A673 (cell line): Measurements from ENCODE around the gene STKLD1. TPM values are rescaled to one million over a fixed set of nuclear protein-coding genes. Genes with fewer than 3 reads are reported as not detected.

ENCODE experiments used
- BruUV-seq: library from RNA; stranded (reverse); fragments of 400-500 nt; replicated peaks from 2 replicates; lab custom pipeline; 2021; lab: Mats Ljungman, UMichigan
- CTCF ChIA-PET: fragments of 300-600 bp; sonication (Branson Sonifier 250); formaldehyde crosslinking; loops from one replicate; lab custom pipeline; 2022; ENCODE audit warnings: antibody characterized with exemption; lab: Charles Lee
- POLR2A ChIA-PET: fragments of 300-600 bp; sonication (Branson Sonifier 250); formaldehyde crosslinking; loops from one replicate; lab custom pipeline; 2022; ENCODE audit warnings: antibody characterized with exemption; ENCODE audit not compliant: low non-redundant PET; lab: Charles Lee
- DNase-seq: peaks from one replicate; pipeline ENCODE4 v3.0.0-alpha.2; 2015; ENCODE audit warnings: low spot score
- H3K27ac ChIP-seq: fragments of 200-600 bp; sonication (generic); 2 replicates; pipeline ENCODE4 v1.5.1; 2016; ENCODE audit warnings: mixed run types, low read depth, mild to moderate bottlenecking, mixed read lengths, antibody characterized with exemption, low read length; ENCODE audit not compliant: poor library complexity, severe bottlenecking
- H3K27me3 ChIP-seq: fragments of 200-600 bp; sonication (generic); replicated peaks from 2 replicates; pipeline ENCODE4 v1.6.1; 2017; ENCODE audit warnings: mixed run types, low read depth, mild to moderate bottlenecking, mixed read lengths, antibody characterized with exemption, low read length; ENCODE audit not compliant: insufficient read depth, poor library complexity
- H3K36me3 ChIP-seq: fragments of 200-600 bp; sonication (generic); 2 replicates; pipeline ENCODE4 v1.6.1; 2016; ENCODE audit warnings: mixed run types, mild to moderate bottlenecking, mixed read lengths, antibody characterized with exemption, low read length; ENCODE audit not compliant: insufficient read depth, poor library complexity, severe bottlenecking
- H3K4me1 ChIP-seq: fragments of 200-600 bp; sonication (generic); 2 replicates; pipeline ENCODE4 v1.6.1; 2017; ENCODE audit warnings: mixed run types, mild to moderate bottlenecking, mixed read lengths, antibody characterized with exemption, low read length; ENCODE audit not compliant: insufficient read depth, poor library complexity, severe bottlenecking
- H3K4me3 ChIP-seq: fragments of 200-600 bp; sonication (generic); 2 replicates; pipeline ENCODE4 v1.5.1; 2016; ENCODE audit warnings: low read depth, mixed run types, mild to moderate bottlenecking, mixed read lengths, low read length; ENCODE audit not compliant: poor library complexity, severe bottlenecking
- H3K9me3 ChIP-seq: fragments of 200-600 bp; sonication (generic); 2 replicates; pipeline ENCODE4 v1.6.1; 2016; ENCODE audit warnings: mixed run types, low read depth, mild to moderate bottlenecking, mixed read lengths, antibody characterized with exemption, low read length; ENCODE audit not compliant: poor library complexity, severe bottlenecking
- EZH2 ChIP-seq: fragments of 200-600 bp; sonication (generic); IDR thresholded peaks from 2 replicates; pipeline ENCODE4 v1.6.1; 2017; ENCODE audit warnings: borderline replicate concordance, low read depth, mild to moderate bottlenecking, mixed read lengths, antibody characterized with exemption, low read length; ENCODE audit not compliant: poor library complexity, severe bottlenecking
- intact Hi-C: fragments of 100-400 bp; cut with micrococcal nuclease; formaldehyde crosslinking; loops from one replicate; pipeline ENCODE4 v1.10.0; 2022; ENCODE audit not compliant: unreplicated experiment
- total RNA-seq: library from RNA; stranded (reverse); gene quantifications from 2 replicates; pipeline ENCODE4 v1.2.3, GENCODE V29; 2021
- TF ChIP-seq, protein P1 (sequence below): fragments of 300-800, 200-600 bp; sonication (generic); conservative IDR thresholded peaks from 2 replicates; pipeline ENCODE4 v1.5.1; 2017; ENCODE audit warnings: low read depth, mild to moderate bottlenecking, antibody characterized with exemption, low read length, moderate library complexity, mixed read lengths

STKLD1 gene
- total RNA-seq, 1 experiment from 2014 or later, result 0.52 TPM

DNA sequence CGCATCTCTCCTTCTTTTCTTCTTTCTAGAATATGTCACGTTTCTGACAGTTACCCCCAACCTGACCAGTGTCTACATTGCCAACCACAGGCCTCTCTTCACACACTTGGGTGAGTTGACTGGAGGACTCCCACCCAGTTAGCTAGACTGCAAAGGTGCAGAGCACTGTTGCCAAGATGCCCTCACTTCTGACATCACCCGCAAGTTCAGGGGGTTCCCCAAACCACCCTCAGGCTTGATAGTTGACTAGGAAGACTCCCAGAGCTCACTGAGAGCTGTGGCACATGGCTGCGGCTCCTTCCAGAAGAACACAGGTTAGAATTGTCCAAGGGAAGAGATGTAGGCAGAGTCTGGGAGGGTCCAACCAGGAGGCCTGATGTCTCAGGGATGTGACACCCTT is 63.2 kb downstream of the STKLD1 start:
- Histone ChIP-seq H3K36me3 (no peaks in the 10 kb centered on the region), H3K27ac (no peak overlapping the region), H3K27me3 (no peaks in the 10 kb centered on the region), H3K4me3 (no peak overlapping the region), H3K9me3 (no peaks in the 10 kb centered on the region), H3K4me1 (no peaks in the 10 kb centered on the region)
- intact Hi-C loops, result no loop called here
- ChIA-PET POLR2A (no interaction called here), CTCF (no interaction called here)
- no TSS peak for BruUV-seq
- TF ChIP-seq, protein P1, sequence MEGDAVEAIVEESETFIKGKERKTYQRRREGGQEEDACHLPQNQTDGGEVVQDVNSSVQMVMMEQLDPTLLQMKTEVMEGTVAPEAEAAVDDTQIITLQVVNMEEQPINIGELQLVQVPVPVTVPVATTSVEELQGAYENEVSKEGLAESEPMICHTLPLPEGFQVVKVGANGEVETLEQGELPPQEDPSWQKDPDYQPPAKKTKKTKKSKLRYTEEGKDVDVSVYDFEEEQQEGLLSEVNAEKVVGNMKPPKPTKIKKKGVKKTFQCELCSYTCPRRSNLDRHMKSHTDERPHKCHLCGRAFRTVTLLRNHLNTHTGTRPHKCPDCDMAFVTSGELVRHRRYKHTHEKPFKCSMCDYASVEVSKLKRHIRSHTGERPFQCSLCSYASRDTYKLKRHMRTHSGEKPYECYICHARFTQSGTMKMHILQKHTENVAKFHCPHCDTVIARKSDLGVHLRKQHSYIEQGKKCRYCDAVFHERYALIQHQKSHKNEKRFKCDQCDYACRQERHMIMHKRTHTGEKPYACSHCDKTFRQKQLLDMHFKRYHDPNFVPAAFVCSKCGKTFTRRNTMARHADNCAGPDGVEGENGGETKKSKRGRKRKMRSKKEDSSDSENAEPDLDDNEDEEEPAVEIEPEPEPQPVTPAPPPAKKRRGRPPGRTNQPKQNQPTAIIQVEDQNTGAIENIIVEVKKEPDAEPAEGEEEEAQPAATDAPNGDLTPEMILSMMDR, result no peak
- TF ChIP-seq EZH2, result no peak
- no peak for DNase-seq

DNA sequence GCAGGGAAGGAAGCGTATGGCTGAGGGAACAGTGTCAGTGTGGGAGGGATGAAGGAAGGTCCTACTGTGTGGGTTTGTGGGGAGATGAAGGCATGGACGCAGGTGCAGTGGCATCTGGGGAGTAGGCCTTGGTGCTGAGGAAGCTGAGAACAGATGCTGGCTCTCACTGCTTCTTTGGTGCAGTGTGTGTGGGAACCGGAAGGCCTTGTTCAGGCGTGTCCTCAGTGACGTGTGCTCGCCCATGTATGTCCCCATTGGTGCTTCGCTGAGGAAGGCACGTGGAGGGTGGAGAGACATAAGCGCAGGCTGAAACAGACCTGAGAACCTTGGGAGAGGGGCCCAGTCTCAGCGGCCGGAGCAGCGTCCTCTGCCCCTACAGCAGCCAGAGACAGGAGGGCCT is 64.7 kb downstream of the STKLD1 start:
- Histone ChIP-seq H3K9me3 (no peaks in the 10 kb centered on the region), H3K27ac (no peak overlapping the region), H3K4me1 (no peaks in the 10 kb centered on the region), H3K36me3 (no peaks in the 10 kb centered on the region), H3K4me3 (no peak overlapping the region), H3K27me3 (no peaks in the 10 kb centered on the region)
- BruUV-seq, result no TSS peak
- ChIA-PET POLR2A (no interaction called here), CTCF (no interaction called here)
- TF ChIP-seq, protein P1, result no peak
- DNase-seq, result no peak
- intact Hi-C loops, result no loop called here

DNA sequence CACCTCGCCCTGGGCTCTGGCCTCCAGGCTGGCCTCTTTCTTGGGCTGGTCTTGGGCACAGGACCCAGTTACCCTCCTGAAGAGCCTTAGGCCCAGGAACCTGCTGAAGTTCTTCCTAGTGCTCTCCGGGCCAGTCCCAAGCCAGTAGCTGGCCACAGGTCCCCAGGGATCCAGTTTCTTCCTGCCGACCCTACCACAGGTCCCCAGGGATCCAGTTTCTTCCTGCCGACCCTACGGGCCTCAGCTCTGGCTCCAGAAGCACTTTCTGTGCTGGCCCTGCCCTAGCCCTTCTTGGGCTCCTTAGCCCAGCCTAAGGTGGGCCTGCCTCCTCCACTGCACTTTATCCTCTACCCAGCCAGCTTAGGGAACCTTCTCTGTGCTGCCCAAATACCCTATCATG is 65.4 kb downstream of the STKLD1 start:
- CTCF ChIA-PET, result no interaction called here
- H3K27ac ChIP-seq, result no peak overlapping the region
- H3K4me3 ChIP-seq, result no peak overlapping the region
- no peaks in the 10 kb centered on the region for H3K9me3 ChIP-seq
- H3K27me3 ChIP-seq, result no peaks in the 10 kb centered on the region
- no peak for TF ChIP-seq EZH2
- TF ChIP-seq, protein P1, result no peak
- BruUV-seq, result no TSS peak
- no peaks in the 10 kb centered on the region for H3K36me3 ChIP-seq
- intact Hi-C loops, result no loop called here
- POLR2A ChIA-PET, result no interaction called here
- H3K4me1 ChIP-seq, result no peaks in the 10 kb centered on the region
- DNase-seq, result no peak
